GM23338 (cell line): ENCODE data around the gene IGF1R. TPM values are rescaled to one million over a fixed set of nuclear protein-coding genes. Genes with fewer than 3 reads are reported as not detected.
A peak's percentile ranks its signal among the peaks of the same experiment; 100 is the strongest.
"Not testable (repeated sequence)": the region's sequence is repeated elsewhere in the genome, so short reads cannot be mapped to it uniquely, and the experiment has no call there.

Source experiments
- ATAC-seq: fragments of 200-7000 bp; cut with Tn5 transposase; 3 replicates; pipeline ENCODE4 v1.9.1; 2020
- DNase-seq: peaks from one replicate; pipeline ENCODE4 v3.0.0-alpha.2; 2015; ENCODE audit warnings: low spot score
- H2AFZ ChIP-seq: fragments of 200-600 bp; sonication (generic); 2 replicates; pipeline ENCODE4 v1.8.0; 2016; ENCODE audit warnings: antibody characterized with exemption, mild to moderate bottlenecking, moderate library complexity
- H3F3A ChIP-seq: fragments of 200-600 bp; sonication (generic); replicated peaks from 2 replicates; pipeline ENCODE4 v1.8.0; 2017; ENCODE audit warnings: antibody characterized with exemption, mixed run types, low read depth
- H3K27ac ChIP-seq: fragments of 200-600 bp; sonication (generic); 2 replicates; pipeline ENCODE4 v1.6.1; 2016; ENCODE audit warnings: low read depth
- H3K27me3 ChIP-seq: fragments of 200-600 bp; sonication (generic); 2 replicates; pipeline ENCODE4 v1.8.0; 2016; ENCODE audit warnings: mild to moderate bottlenecking, mixed run types, moderate library complexity; ENCODE audit not compliant: insufficient read depth
- H3K36me3 ChIP-seq: fragments of 200-600 bp; sonication (generic); 2 replicates; pipeline ENCODE4 v1.8.0; 2016; ENCODE audit warnings: mild to moderate bottlenecking; ENCODE audit not compliant: insufficient read depth
- H3K4me1 ChIP-seq: fragments of 200-600 bp; sonication (generic); 2 replicates; pipeline ENCODE4 v1.8.0; 2016; ENCODE audit warnings: mild to moderate bottlenecking, moderate library complexity; ENCODE audit not compliant: insufficient read depth
- H3K4me2 ChIP-seq: fragments of 200-600 bp; sonication (generic); 2 replicates; pipeline ENCODE4 v1.7.1; 2017; ENCODE audit warnings: mixed run types
- H3K4me3 ChIP-seq: fragments of 200-600 bp; sonication (generic); 2 replicates; pipeline ENCODE4 v1.6.1; 2016; ENCODE audit warnings: mixed run types
- H3K79me2 ChIP-seq: fragments of 200-600 bp; sonication (generic); replicated peaks from 2 replicates; pipeline ENCODE4 v1.8.0; 2017; ENCODE audit warnings: mild to moderate bottlenecking; ENCODE audit not compliant: insufficient read depth
- H3K9me2 ChIP-seq: fragments of 200-600 bp; sonication (generic); 2 replicates; pipeline ENCODE4 v1.8.0; 2017; ENCODE audit not compliant: insufficient read depth
- H4K20me1 ChIP-seq: fragments of 200-600 bp; sonication (generic); replicated peaks from 2 replicates; pipeline ENCODE4 v1.8.0; 2017; ENCODE audit warnings: mild to moderate bottlenecking; ENCODE audit not compliant: insufficient read depth
- H3K27ac Mint-ChIP-seq: 2 replicates; pipeline ENCODE4 v1.8.0; 2020; ENCODE audit warnings: inconsistent platforms, mild to moderate bottlenecking, moderate library complexity, mixed read lengths
- H3K27me3 Mint-ChIP-seq: 3 replicates; pipeline ENCODE4 v1.8.0; 2022; ENCODE audit warnings: low read depth, mild to moderate bottlenecking, moderate library complexity, mixed read lengths, inconsistent platforms; ENCODE audit not compliant: insufficient read depth, poor library complexity
- H3K36me3 Mint-ChIP-seq: 3 replicates; pipeline ENCODE4 v1.8.0; 2021; ENCODE audit warnings: low read depth, mild to moderate bottlenecking, inconsistent platforms, moderate library complexity, mixed read lengths
- H3K4me1 Mint-ChIP-seq: 3 replicates; pipeline ENCODE4 v1.8.0; 2020; ENCODE audit warnings: mild to moderate bottlenecking, inconsistent platforms, mixed read lengths
- H3K4me3 Mint-ChIP-seq: 3 replicates; pipeline ENCODE4 v1.8.0; 2021; ENCODE audit warnings: moderate library complexity, mild to moderate bottlenecking, inconsistent platforms, mixed read lengths
- H3K9me3 Mint-ChIP-seq: 3 replicates; pipeline ENCODE4 v1.8.0; 2020; ENCODE audit warnings: moderate library complexity, mild to moderate bottlenecking, inconsistent platforms, mixed read lengths
- EZH2 ChIP-seq: fragments of 200-600 bp; sonication (generic); IDR thresholded peaks from one replicate; pipeline ENCODE4 v1.8.0; 2017; ENCODE audit warnings: antibody characterized with exemption, mild to moderate bottlenecking, low read depth; ENCODE audit not compliant: unreplicated experiment
- EZH2phosphoT487 ChIP-seq: fragments of 200-600 bp; sonication (generic); IDR thresholded peaks from one replicate; pipeline ENCODE4 v1.8.1; 2018; ENCODE audit warnings: antibody characterized with exemption; ENCODE audit not compliant: unreplicated experiment
- JUNB ChIP-seq: IDR thresholded peaks from one replicate; pipeline ENCODE4 v1.6.1; 2016; ENCODE audit warnings: antibody characterized with exemption; ENCODE audit not compliant: unreplicated experiment
- polyA plus RNA-seq: library from polyadenylated mRNA; unstranded; fragments of >200 nt; fragmentation: Nextera tagmentation; extraction: Ambion mirVana; gene quantifications from 2 replicates; pipeline ENCODE4 v1.2.1, GENCODE V29; 2016
- total RNA-seq: library from RNA; depleted of rRNA; stranded (reverse); fragments of >200 nt; shearing (Covaris generic); gene quantifications from 2 replicates; pipeline ENCODE4 v1.2.3, GENCODE V29; 2014
- TF ChIP-seq, protein P1 (sequence below): IDR thresholded peaks from one replicate; pipeline ENCODE4 v1.6.1; 2018; ENCODE audit warnings: antibody characterized with exemption; ENCODE audit not compliant: unreplicated experiment
- TF ChIP-seq, protein P2 (sequence below): fragments of 250-450 bp; sonication (Bioruptor Pico); IDR thresholded peaks from 2 replicates; pipeline ENCODE4 v1.5.0; 2020; ENCODE audit warnings: mild to moderate bottlenecking, moderate library complexity
- TF ChIP-seq, protein P3 (sequence below): IDR thresholded peaks from 2 replicates; pipeline ENCODE4 v1.6.1; 2016; ENCODE audit warnings: antibody characterized with exemption

The IGF1R gene
- total and polyA plus RNA-seq, 2 experiments from 2014 or later, result 20.4 to 92.2 TPM

DNA sequence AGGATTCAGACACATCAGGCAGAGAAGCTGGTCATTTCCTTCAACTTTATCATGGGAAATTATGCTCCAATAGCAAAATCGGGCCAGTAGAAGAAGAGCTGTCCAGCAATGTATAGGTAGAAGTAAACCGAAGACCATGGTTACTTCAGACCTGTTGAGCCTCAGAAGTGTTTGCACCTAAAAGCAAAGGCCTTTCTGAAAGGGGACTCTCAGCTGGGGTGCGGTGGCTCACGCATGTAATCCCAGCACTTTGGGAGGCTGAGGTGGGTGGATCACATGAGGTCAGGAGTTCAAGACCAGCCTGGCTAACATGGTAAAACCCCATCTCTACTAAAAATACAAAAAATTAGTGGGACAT is 316.8 kb downstream of the IGF1R start:
- DNase-seq, H3K27ac ChIP-seq, H3K27ac Mint-ChIP-seq, H3K4me1 Mint-ChIP-seq, H3K4me1 ChIP-seq, H3K9me2 ChIP-seq, H4K20me1 ChIP-seq, H2AFZ ChIP-seq, H3K27me3 ChIP-seq, H3K4me3 Mint-ChIP-seq, ATAC-seq, H3K9me3 Mint-ChIP-seq, H3K4me2 ChIP-seq, H3K79me2 ChIP-seq, H3K4me3 ChIP-seq, H3F3A ChIP-seq: not testable (repeated sequence)
- H3K27me3 Mint-ChIP-seq, result peaks cover 25% of the 10 kb centered on the region
- TF ChIP-seq, protein P1, sequence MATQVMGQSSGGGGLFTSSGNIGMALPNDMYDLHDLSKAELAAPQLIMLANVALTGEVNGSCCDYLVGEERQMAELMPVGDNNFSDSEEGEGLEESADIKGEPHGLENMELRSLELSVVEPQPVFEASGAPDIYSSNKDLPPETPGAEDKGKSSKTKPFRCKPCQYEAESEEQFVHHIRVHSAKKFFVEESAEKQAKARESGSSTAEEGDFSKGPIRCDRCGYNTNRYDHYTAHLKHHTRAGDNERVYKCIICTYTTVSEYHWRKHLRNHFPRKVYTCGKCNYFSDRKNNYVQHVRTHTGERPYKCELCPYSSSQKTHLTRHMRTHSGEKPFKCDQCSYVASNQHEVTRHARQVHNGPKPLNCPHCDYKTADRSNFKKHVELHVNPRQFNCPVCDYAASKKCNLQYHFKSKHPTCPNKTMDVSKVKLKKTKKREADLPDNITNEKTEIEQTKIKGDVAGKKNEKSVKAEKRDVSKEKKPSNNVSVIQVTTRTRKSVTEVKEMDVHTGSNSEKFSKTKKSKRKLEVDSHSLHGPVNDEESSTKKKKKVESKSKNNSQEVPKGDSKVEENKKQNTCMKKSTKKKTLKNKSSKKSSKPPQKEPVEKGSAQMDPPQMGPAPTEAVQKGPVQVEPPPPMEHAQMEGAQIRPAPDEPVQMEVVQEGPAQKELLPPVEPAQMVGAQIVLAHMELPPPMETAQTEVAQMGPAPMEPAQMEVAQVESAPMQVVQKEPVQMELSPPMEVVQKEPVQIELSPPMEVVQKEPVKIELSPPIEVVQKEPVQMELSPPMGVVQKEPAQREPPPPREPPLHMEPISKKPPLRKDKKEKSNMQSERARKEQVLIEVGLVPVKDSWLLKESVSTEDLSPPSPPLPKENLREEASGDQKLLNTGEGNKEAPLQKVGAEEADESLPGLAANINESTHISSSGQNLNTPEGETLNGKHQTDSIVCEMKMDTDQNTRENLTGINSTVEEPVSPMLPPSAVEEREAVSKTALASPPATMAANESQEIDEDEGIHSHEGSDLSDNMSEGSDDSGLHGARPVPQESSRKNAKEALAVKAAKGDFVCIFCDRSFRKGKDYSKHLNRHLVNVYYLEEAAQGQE, result peak; percentile 19
- peaks cover 14% of the 10 kb centered on the region for H3K36me3 ChIP-seq
- peaks cover 31% of the 10 kb centered on the region for H3K36me3 Mint-ChIP-seq

GRCh38 chr15:98965597-98965996 is 317.3 kb downstream of the IGF1R start:
- H3K79me2 ChIP-seq, result no peaks in the 10 kb centered on the region
- no peak; the same call in 1 of the 3 replicates for ATAC-seq
- H3K4me3 ChIP-seq, result no peak overlapping the region
- TF ChIP-seq EZH2phosphoT487, result no peak
- no peak for TF ChIP-seq EZH2
- TF ChIP-seq, protein P2, sequence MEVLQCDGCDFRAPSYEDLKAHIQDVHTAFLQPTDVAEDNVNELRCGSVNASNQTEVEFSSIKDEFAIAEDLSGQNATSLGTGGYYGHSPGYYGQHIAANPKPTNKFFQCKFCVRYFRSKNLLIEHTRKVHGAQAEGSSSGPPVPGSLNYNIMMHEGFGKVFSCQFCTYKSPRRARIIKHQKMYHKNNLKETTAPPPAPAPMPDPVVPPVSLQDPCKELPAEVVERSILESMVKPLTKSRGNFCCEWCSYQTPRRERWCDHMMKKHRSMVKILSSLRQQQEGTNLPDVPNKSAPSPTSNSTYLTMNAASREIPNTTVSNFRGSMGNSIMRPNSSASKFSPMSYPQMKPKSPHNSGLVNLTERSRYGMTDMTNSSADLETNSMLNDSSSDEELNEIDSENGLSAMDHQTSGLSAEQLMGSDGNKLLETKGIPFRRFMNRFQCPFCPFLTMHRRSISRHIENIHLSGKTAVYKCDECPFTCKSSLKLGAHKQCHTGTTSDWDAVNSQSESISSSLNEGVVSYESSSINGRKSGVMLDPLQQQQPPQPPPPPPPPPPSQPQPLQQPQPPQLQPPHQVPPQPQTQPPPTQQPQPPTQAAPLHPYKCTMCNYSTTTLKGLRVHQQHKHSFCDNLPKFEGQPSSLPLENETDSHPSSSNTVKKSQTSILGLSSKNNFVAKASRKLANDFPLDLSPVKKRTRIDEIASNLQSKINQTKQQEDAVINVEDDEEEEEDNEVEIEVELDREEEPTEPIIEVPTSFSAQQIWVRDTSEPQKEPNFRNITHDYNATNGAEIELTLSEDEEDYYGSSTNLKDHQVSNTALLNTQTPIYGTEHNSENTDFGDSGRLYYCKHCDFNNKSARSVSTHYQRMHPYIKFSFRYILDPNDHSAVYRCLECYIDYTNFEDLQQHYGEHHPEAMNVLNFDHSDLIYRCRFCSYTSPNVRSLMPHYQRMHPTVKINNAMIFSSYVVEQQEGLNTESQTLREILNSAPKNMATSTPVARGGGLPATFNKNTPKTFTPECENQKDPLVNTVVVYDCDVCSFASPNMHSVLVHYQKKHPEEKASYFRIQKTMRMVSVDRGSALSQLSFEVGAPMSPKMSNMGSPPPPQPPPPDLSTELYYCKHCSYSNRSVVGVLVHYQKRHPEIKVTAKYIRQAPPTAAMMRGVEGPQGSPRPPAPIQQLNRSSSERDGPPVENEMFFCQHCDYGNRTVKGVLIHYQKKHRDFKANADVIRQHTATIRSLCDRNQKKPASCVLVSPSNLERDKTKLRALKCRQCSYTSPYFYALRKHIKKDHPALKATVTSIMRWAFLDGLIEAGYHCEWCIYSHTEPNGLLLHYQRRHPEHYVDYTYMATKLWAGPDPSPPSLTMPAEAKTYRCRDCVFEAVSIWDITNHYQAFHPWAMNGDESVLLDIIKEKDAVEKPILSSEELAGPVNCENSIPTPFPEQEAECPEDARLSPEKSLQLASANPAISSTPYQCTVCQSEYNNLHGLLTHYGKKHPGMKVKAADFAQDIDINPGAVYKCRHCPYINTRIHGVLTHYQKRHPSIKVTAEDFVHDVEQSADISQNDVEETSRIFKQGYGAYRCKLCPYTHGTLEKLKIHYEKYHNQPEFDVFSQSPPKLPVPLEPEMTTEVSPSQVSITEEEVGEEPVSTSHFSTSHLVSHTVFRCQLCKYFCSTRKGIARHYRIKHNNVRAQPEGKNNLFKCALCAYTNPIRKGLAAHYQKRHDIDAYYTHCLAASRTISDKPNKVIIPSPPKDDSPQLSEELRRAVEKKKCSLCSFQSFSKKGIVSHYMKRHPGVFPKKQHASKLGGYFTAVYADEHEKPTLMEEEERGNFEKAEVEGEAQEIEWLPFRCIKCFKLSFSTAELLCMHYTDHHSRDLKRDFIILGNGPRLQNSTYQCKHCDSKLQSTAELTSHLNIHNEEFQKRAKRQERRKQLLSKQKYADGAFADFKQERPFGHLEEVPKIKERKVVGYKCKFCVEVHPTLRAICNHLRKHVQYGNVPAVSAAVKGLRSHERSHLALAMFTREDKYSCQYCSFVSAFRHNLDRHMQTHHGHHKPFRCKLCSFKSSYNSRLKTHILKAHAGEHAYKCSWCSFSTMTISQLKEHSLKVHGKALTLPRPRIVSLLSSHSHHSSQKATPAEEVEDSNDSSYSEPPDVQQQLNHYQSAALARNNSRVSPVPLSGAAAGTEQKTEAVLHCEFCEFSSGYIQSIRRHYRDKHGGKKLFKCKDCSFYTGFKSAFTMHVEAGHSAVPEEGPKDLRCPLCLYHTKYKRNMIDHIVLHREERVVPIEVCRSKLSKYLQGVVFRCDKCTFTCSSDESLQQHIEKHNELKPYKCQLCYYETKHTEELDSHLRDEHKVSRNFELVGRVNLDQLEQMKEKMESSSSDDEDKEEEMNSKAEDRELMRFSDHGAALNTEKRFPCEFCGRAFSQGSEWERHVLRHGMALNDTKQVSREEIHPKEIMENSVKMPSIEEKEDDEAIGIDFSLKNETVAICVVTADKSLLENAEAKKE (CRISPR knock-in tag), result no peak
- TF ChIP-seq, protein P1, result no peak
- TF ChIP-seq, protein P3, sequence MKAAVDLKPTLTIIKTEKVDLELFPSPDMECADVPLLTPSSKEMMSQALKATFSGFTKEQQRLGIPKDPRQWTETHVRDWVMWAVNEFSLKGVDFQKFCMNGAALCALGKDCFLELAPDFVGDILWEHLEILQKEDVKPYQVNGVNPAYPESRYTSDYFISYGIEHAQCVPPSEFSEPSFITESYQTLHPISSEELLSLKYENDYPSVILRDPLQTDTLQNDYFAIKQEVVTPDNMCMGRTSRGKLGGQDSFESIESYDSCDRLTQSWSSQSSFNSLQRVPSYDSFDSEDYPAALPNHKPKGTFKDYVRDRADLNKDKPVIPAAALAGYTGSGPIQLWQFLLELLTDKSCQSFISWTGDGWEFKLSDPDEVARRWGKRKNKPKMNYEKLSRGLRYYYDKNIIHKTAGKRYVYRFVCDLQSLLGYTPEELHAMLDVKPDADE, result no peak
- no peak for TF ChIP-seq JUNB
- no peaks in the 10 kb centered on the region for H3K4me1 ChIP-seq
- no peak overlapping the region for H2AFZ ChIP-seq
- Mint-ChIP-seq H3K36me3 (peaks cover 26% of the 10 kb centered on the region), H3K9me3 (no peaks in the 10 kb centered on the region; the same call in 1 of the 3 replicates), H3K4me1 (peaks cover 9% of the 10 kb centered on the region; the same call in 2 of the 3 replicates), H3K27me3 (peaks cover 25% of the 10 kb centered on the region), H3K4me3 (no peak overlapping the region), H3K27ac (no peak overlapping the region; the same call in 1 of the 2 replicates)
- H3F3A ChIP-seq, result no peaks in the 10 kb centered on the region
- no peaks in the 10 kb centered on the region; the same call in 1 of the 2 replicates for H4K20me1 ChIP-seq
- H3K27me3 ChIP-seq, result no peaks in the 10 kb centered on the region
- H3K36me3 ChIP-seq, result peaks cover 14% of the 10 kb centered on the region
- no peak overlapping the region for H3K4me2 ChIP-seq
- DNase-seq, result no peak
- no peak overlapping the region for H3K27ac ChIP-seq
- H3K9me2 ChIP-seq, result no peaks in the 10 kb centered on the region
